ENCODE data around the gene TSSK1B. TPM values are rescaled to one million over a fixed set of nuclear protein-coding genes. Genes with fewer than 3 reads are reported as not detected.

The TSSK1B gene
- total RNA-seq, 1 experiment from 2014 or later, result 0.17 TPM

DNA sequence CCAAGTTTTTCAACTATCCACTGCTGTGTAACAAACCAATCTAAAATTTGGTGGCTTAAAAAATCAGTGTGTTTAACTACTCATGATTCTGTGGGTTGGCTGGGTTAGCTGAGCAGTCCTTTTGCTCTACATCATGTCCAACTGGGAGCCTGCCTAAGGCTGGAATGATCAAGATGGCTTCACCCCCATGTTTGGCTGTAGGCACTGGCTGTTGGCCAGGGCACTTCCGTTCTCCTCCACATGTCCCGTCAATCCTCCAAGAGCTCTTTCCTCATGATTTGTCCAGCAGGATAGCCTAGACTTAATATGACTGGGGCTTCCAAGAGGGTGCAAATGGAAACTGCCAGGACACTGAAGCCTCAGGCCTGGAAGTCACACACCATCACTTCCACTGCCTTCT, 17.0 kb upstream of the TSSK1B start:
- Histone ChIP-seq H3K23ac (ENCODE audit: insufficient read length, low read depth, low read length) (no peak overlapping the region), H3K9ac (ENCODE audit: extremely low read depth, insufficient read length, low read length) (no peak overlapping the region), H2BK20ac (ENCODE audit: low read depth, low read length, poor library complexity, severe bottlenecking) (no peak overlapping the region), H3K4me1 (ENCODE audit: insufficient read depth, low read length) (no peaks in the 10 kb centered on the region), H2BK15ac (ENCODE audit: low read depth, low read length) (no peak overlapping the region), H3K27me3 (ENCODE audit: insufficient read depth, low read length) (no peaks in the 10 kb centered on the region), H4K5ac (ENCODE audit: insufficient read length, low read depth, low read length) (no peak overlapping the region), H3K9me3 (ENCODE audit: control insufficient read depth, low read depth, low read length) (no peaks in the 10 kb centered on the region), H4K8ac (replicated peaks; ENCODE audit: insufficient read length, low read depth, low read length) (no peak overlapping the region), H4K91ac (ENCODE audit: insufficient read length, low read depth, low read length) (no peak overlapping the region), H3K23me2 (ENCODE audit: insufficient read length, low read depth, low read length, poor library complexity, severe bottlenecking) (no peaks in the 10 kb centered on the region), H2AK5ac (ENCODE audit: insufficient read length, low read length) (no peak overlapping the region), H2BK5ac (ENCODE audit: insufficient read length, low read length) (no peak overlapping the region), H3K4ac (ENCODE audit: low read depth, low read length) (no peak overlapping the region), H3T11ph (ENCODE audit: low read length) (no peak overlapping the region), H2AFZ (ENCODE audit: low read length) (no peak overlapping the region), H3K14ac (ENCODE audit: insufficient read depth, low read length) (no peak overlapping the region), H3K18ac (ENCODE audit: insufficient read length, low read depth, low read length) (no peak overlapping the region), H3K56ac (ENCODE audit: insufficient read length, low read depth, low read length) (no peak overlapping the region), H2BK120ac (ENCODE audit: low read depth, low read length, poor library complexity, severe bottlenecking) (no peak overlapping the region), H3K27ac (ENCODE audit: insufficient read length, low read depth, low read length) (no peak overlapping the region), H2BK12ac (ENCODE audit: insufficient read length, low read depth, low read length) (no peak overlapping the region), H3K79me1 (ENCODE audit: insufficient read depth, low read depth, low read length, poor library complexity, severe bottlenecking) (no peaks in the 10 kb centered on the region), H4K20me1 (ENCODE audit: control insufficient read depth, insufficient read depth, insufficient read length) (no peaks in the 10 kb centered on the region), H3K4me2 (ENCODE audit: insufficient read depth, insufficient read length, low read length) (no peak overlapping the region), H3K79me2 (ENCODE audit: insufficient read depth, low read length) (no peaks in the 10 kb centered on the region)
- Mint-ChIP-seq H3K27ac (no peak overlapping the region), H3K36me3 (ENCODE audit: insufficient read depth in 1 of 3, low read depth in 3 of 3) (no peaks in the 10 kb centered on the region; a peak in 1 of 7 replicates), H3K4me1 (no peaks in the 10 kb centered on the region), H3K9me3 (no peaks in the 10 kb centered on the region; a peak in 1 of 5 replicates), H3K4me3 (no peak overlapping the region), H3K27me3 (ENCODE audit: low read depth) (no peaks in the 10 kb centered on the region)
- TF ChIP-seq CTCF (conservative IDR thresholded peaks at IDR 0.05), result no peak
- no peak for DNase-seq
- no CpG with 5 or more reads among the region's 2 CpGs for WGBS (ENCODE audit: extremely low coverage, insufficient read length, low lambda C conversion rate)

Measured in H9 (cell line).